ENCODE measurements around the gene SMIM20.

- no peak for TF ChIP-seq CTCF (IDR thresholded peaks at IDR 0.05)
- TF ChIP-seq ZFX (IDR thresholded peaks at IDR 0.05; ENCODE audit: borderline replicate concordance), result no peak
These were observed 16.8 kb downstream of the SMIM20 start for GRCh38 chr4:25930731-25931354.

Data from 22Rv1 (cell line).